Measurements from ENCODE around the gene ATG2B. TPM values are rescaled to one million over a fixed set of nuclear protein-coding genes. Genes with fewer than 3 reads are reported as not detected.
A peak's percentile ranks its signal among the peaks of the same experiment; 100 is the strongest.

Gene ATG2B
- total and polyA plus RNA-seq, 9 of the 15 experiments (the other 6 are each of a cell fraction or from before 2014, with no cell fraction given): 0.83 to 12.9 (median 8.7) TPM

DNA sequence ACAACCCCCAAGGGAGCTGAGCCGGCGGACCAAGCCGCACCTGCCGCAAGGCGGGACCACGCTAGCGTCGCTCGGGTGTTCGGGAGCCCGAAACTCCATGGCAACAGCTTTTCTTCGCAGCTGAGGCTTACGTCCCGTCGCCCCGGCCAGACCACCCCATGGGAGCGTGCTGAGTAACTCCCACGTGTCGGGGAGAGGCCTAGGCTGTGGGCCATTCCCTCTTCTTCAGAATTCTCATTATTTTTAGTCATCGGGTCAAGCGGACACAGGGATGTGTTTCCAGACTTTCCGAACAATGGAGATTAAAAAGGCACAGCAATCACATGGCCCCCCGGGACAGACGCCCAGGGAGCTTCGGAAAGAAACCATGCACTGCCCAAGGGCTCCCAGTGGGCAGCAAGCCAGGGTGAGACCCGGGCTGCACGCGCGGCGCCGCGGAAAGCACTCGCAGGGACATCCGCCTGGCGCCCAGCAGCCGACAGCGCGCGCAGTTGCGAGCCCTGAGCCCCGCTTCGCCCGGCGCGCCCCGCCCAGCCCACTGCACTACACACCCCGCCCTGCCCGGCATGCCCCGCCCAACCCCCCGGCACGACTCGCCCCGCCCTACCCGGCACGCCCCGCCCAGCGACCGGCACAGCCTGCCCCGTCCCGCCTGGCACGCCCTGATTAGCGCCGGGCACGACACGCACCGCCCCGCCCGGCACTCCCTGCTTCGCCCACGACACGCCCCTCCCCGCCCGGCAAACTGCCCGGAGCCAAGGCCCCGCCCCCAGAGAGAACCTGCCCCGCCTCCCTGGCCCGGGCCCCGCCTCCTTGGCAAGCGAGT lies 28.4 kb upstream of the ATG2B start (continued):
- TF ChIP-seq, protein P1, sequence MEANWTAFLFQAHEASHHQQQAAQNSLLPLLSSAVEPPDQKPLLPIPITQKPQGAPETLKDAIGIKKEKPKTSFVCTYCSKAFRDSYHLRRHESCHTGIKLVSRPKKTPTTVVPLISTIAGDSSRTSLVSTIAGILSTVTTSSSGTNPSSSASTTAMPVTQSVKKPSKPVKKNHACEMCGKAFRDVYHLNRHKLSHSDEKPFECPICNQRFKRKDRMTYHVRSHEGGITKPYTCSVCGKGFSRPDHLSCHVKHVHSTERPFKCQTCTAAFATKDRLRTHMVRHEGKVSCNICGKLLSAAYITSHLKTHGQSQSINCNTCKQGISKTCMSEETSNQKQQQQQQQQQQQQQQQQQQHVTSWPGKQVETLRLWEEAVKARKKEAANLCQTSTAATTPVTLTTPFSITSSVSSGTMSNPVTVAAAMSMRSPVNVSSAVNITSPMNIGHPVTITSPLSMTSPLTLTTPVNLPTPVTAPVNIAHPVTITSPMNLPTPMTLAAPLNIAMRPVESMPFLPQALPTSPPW (CRISPR knock-in tag; IDR thresholded peaks at IDR 0.05): peak; percentile 93
- TF ChIP-seq, protein P2, sequence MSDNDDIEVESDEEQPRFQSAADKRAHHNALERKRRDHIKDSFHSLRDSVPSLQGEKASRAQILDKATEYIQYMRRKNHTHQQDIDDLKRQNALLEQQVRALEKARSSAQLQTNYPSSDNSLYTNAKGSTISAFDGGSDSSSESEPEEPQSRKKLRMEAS (CRISPR knock-in tag; IDR thresholded peaks at IDR 0.05): peak; percentile 60
- TF ChIP-seq POLR2G (IDR thresholded peaks at IDR 0.05; ENCODE audit: low read depth, low read length) (peak; percentile 82), SRSF7 (optimal IDR thresholded peaks at IDR 0.05; ENCODE audit: low read depth, low read length) (no peak), FUS (optimal IDR thresholded peaks at IDR 0.05; ENCODE audit: low read depth, low read length) (no peak), HMG20A (CRISPR knock-in tag; conservative IDR thresholded peaks at IDR 0.05) (no peak), CXXC5 (CRISPR knock-in tag; IDR thresholded peaks at IDR 0.05) (peak; percentile 53), RBBP5 (IDR thresholded peaks at IDR 0.05; ENCODE audit: borderline replicate concordance, insufficient read depth, low read length, poor library complexity, severe bottlenecking) (peak; percentile 2), ZNF175 (CRISPR knock-in tag; IDR thresholded peaks at IDR 0.05; ENCODE audit: low read depth) (no peak), ZBTB7A (IDR thresholded peaks at IDR 0.05; ENCODE audit: borderline replicate concordance, control insufficient read depth, low read depth, low read length) (0 out of 2 replicates have a peak, but pooled peaks have one; percentile 11), RBFOX2 (IDR thresholded peaks at IDR 0.05; ENCODE audit: low read depth, low read length) (peak; percentile 74), CREM (IDR thresholded peaks at IDR 0.05; ENCODE audit: low read depth) (0 out of 2 replicates have a peak, but pooled peaks have one; percentile 36), ZNF699 (CRISPR knock-in tag; IDR thresholded peaks at IDR 0.05; ENCODE audit: insufficient replicate concordance) (no peak), TCFL5 (CRISPR knock-in tag; conservative IDR thresholded peaks at IDR 0.05) (no peak), NFIC (IDR thresholded peaks at IDR 0.05) (peak; percentile 40)
- TF ChIP-seq, protein P3, sequence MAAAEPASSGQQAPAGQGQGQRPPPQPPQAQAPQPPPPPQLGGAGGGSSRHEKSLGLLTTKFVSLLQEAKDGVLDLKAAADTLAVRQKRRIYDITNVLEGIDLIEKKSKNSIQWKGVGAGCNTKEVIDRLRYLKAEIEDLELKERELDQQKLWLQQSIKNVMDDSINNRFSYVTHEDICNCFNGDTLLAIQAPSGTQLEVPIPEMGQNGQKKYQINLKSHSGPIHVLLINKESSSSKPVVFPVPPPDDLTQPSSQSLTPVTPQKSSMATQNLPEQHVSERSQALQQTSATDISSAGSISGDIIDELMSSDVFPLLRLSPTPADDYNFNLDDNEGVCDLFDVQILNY (CRISPR knock-in tag; IDR thresholded peaks at IDR 0.05): no peak
- TF ChIP-seq, protein P4, sequence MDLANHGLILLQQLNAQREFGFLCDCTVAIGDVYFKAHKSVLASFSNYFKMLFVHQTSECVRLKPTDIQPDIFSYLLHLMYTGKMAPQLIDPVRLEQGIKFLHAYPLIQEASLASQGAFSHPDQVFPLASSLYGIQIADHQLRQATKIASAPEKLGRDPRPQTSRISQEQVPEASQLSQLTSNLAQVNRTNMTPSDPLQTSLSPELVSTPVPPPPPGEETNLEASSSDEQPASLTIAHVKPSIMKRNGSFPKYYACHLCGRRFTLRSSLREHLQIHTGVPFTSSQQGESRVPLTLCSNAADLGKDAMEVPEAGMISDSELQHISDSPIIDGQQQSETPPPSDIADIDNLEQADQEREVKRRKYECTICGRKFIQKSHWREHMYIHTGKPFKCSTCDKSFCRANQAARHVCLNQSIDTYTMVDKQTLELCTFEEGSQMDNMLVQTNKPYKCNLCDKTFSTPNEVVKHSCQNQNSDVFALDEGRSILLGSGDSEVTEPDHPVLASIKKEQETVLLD (IDR thresholded peaks at IDR 0.05): no peak
- TF ChIP-seq, protein P5, sequence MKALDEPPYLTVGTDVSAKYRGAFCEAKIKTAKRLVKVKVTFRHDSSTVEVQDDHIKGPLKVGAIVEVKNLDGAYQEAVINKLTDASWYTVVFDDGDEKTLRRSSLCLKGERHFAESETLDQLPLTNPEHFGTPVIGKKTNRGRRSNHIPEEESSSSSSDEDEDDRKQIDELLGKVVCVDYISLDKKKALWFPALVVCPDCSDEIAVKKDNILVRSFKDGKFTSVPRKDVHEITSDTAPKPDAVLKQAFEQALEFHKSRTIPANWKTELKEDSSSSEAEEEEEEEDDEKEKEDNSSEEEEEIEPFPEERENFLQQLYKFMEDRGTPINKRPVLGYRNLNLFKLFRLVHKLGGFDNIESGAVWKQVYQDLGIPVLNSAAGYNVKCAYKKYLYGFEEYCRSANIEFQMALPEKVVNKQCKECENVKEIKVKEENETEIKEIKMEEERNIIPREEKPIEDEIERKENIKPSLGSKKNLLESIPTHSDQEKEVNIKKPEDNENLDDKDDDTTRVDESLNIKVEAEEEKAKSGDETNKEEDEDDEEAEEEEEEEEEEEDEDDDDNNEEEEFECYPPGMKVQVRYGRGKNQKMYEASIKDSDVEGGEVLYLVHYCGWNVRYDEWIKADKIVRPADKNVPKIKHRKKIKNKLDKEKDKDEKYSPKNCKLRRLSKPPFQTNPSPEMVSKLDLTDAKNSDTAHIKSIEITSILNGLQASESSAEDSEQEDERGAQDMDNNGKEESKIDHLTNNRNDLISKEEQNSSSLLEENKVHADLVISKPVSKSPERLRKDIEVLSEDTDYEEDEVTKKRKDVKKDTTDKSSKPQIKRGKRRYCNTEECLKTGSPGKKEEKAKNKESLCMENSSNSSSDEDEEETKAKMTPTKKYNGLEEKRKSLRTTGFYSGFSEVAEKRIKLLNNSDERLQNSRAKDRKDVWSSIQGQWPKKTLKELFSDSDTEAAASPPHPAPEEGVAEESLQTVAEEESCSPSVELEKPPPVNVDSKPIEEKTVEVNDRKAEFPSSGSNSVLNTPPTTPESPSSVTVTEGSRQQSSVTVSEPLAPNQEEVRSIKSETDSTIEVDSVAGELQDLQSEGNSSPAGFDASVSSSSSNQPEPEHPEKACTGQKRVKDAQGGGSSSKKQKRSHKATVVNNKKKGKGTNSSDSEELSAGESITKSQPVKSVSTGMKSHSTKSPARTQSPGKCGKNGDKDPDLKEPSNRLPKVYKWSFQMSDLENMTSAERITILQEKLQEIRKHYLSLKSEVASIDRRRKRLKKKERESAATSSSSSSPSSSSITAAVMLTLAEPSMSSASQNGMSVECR (CRISPR knock-in tag; IDR thresholded peaks at IDR 0.05): no peak
